Erythroblast (primary cell): ENCODE measurements around the gene MAPT.

ENCODE experiments used
- GATA1 ChIP-seq: IDR thresholded peaks from 2 replicates; pipeline ENCODE4 v1.6.1; 2011; ENCODE audit warnings: low read depth, mild to moderate bottlenecking, control low read depth, low read length, moderate library complexity
- POLR2A ChIP-seq: IDR thresholded peaks from 2 replicates; pipeline ENCODE4 v1.6.1; 2011; ENCODE audit warnings: mild to moderate bottlenecking, low read length

GRCh38 chr17:45980855-45981254 lies 86.5 kb downstream of the MAPT start:
- TF ChIP-seq POLR2A, result no peak
- TF ChIP-seq GATA1, result no peak
